HG03175 (cell line): ENCODE measurements around the gene ARFRP1.

Experiments
- ATAC-seq: cut with Tn5 transposase; IDR thresholded peaks from one replicate; pipeline ENCODE4 v1.9.1; 2021; ENCODE audit warnings: mild to moderate bottlenecking, moderate library complexity; ENCODE audit not compliant: unreplicated experiment

ARFRP1 gene

DNA sequence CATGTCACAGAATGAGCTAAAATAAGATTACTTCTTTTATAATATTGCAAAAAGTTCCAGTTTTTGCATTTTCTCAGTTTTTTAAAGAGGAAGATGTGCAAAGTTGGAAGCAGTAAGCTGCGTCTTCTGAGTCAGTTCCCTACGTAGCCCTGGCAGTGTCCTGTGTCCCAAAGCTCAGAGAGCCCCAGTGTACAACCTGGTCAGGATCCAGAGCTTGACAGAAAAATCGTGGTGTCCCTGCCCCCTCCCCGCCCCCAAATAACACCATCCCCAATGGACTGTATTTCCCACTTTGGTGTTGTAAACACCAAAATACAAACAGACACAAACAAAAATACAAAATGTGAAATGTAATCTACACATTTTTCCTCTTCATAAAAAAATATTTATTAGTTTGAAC lies 36.4 kb upstream of the ARFRP1 start:
- ATAC-seq = no peak

GRCh38 chr20:63743210-63743970 lies 35.6 kb upstream of the ARFRP1 start:
- ATAC-seq = no peak

DNA sequence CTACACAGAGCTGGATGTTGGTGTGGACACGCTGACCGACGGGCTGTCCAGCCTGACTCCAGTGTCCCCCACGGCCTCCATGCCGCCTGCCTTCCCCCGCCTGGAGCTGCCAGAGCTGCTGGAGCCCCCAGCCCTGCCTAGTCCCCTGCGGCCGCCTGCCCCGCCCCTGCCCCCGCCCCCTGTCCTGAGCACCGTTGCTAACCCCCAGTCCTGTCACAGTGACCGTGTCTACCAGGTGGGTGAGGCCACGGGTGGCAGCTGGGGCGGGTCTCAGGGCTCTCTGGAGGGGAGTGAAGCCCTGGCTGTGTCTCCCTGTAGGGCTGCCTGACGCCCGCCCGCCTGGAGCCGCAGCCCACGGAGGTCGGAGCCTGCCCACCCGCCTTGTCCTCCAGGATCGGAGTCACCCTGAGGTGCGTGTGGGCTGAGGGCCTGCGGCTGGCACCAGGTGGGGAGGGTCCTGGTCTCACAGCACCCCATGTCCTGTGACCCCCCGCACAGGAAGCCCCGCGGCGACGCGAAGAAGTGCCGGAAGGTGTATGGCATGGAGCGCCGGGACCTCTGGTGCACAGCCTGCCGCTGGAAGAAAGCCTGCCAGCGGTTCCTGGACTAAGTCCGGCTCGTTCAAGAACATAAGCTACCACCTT lies 34.7 kb upstream of the ARFRP1 start:
- ATAC-seq = no peak

GRCh38 chr20:63741676-63742380 lies 34.1 kb upstream of the ARFRP1 start:
- no peak for ATAC-seq

DNA sequence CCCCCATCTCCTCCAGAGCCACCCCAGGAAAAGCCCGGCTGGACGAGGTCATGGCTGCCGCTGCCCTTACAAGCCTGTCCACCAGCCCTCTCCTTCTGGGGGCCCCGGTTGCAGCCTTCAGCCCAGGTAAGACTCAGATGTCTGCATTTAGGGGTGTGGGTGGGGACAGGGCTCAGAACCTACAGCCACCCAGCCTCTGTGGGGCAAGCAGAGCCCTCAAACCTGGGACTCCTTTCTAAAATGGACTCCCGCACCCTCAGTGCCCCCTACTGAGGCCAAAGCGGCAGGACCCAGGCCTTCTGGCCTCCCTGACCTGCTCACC lies 33.5 kb upstream of the ARFRP1 start:
- ATAC-seq = no peak

DNA sequence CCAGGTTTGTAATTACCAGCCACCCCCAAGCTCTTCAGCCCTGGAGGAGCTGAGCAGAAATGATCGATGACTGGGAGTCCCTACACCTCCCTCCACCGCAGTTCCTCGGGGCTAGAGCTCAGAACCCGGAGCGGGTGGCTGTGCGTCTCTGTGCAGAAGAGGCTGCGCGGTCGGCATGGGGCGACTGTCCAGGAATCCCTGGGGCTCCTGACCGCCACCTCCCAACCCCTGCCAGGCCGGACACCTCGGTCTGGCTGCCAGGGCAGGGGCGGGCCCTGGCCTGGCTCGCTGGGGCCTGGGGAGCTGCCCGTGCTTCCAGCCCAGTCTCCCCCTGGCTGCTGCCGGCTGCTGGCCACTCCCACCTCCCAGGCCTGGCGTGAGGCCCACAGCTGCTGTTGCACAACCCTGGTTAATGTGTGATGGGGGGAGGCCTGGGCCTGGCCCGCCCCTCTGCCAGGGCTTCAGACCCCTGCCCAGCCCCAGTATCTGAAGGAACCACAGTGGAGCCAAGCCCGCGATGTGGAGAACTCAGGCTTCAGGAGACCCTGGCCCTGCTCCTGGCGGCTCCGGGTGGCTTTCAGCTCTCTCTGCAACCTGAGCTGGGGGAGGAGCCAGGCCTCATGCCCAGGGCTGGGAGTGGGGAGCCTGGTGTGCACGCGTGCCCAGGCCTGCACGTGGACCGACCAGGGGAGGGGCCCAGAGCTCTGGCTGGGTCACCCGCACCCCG lies 33.0 kb upstream of the ARFRP1 start:
- no peak for ATAC-seq

DNA sequence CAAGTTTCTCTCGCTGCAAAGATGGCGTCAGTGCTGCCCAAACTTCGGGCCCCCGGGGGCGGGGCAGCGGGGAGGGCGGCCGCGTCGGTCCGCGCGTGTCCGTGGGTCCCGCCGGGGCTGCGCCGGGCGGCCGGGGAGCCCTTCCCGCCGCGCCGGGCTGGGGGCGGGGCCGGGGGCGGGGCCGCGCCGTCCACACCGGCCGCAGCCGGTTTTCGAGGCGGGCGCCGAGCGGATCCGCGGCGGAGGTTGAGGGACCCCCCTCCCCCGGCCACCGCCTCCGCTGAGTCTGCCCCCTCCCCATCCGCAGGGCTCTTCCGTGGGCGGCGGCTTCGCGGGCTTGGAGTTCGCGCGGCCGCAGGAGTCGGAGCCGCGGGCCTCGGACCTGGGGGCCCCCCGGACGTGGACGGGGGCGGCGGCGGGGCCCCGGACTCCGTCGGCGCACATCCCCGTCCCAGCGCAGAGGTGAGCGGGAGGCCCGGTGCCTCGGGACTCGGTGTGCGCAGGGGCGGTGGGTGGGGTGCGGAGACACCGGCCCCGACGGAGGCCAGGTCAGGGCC lies 32.4 kb upstream of the ARFRP1 start:
- peak; percentile 20 for ATAC-seq

GRCh38 chr20:63739130-63740069 lies 31.6 kb upstream of the ARFRP1 start, which contains the start of gene SLC2A4RG:
TSS of gene SLC2A4RG (plus strand) at chr20:63739776. CDS start at chr20:63739913, 137 bp downstream.
- ATAC-seq = peak; percentile 46

- ATAC-seq = no peak
These were observed 30.9 kb upstream of the ARFRP1 start for GRCh38 chr20:63738687-63739129.

GRCh38 chr20:63737945-63738686 lies 30.3 kb upstream of the ARFRP1 start:
- no peak for ATAC-seq

GRCh38 chr20:63737695-63737944 lies 29.8 kb upstream of the ARFRP1 start:
- no peak for ATAC-seq

DNA sequence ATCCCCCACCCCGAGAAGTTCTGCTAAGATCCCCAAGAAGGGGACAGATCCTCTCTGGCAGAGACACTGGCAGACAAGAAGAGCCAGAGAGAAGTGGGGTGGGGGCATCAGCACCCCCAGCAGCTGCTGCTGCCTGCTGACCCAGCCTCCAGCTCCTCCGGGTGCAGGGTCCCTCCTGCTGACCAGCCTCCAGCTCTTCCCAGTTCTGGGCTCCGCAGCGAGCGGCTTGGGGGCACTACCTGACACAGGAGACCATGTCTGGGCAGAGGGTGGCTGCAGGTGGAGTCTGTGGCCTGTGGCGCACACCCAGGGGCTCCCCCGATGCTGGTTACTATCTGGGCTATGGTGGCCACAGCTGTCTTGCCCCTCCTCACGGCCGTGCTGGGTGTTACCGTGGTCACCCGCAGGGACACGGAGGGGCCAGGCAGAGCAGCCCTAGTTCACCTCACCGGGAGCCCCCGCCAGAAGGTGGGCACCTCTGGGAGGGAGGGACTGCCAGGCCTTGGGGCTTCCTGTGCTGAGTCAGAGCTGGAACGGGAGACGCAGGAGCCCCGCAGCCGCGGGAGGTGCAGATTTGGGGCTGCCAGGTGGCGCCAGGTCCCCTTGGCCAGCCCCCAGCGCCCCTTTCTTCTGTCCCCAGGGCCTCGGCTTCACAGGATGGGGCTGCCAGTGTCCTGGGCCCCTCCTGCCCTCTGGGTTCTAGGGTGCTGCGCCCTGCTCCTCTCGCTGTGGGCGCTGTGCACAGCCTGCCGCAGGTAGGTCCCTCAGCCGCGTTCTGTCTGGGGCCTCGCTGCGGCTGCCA lies 29.3 kb upstream of the ARFRP1 start:
- no peak for ATAC-seq

GRCh38 chr20:63735859-63736718 lies 28.3 kb upstream of the ARFRP1 start, which contains the start of gene LIME1:
TSS of gene LIME1 (plus strand) at chr20:63736664. CDS start at chr20:63737550, 886 bp downstream.
- no peak for ATAC-seq

GRCh38 chr20:63734946-63735858 lies 27.4 kb upstream of the ARFRP1 start:
- ATAC-seq = no peak

- no peak for ATAC-seq
These were observed 26.6 kb upstream of the ARFRP1 start for GRCh38 chr20:63734111-63734945.
